HG02798 (cell line): ENCODE measurements around the gene TTLL7.
"Not testable (repeated sequence)": the region's sequence is repeated elsewhere in the genome, so short reads cannot be mapped to it uniquely, and the experiment has no call there.

Experiments used
- ATAC-seq: cut with Tn5 transposase; IDR thresholded peaks from one replicate; pipeline ENCODE4 v1.9.1; 2021; ENCODE audit warnings: mild to moderate bottlenecking; ENCODE audit not compliant: unreplicated experiment, poor library complexity

Gene TTLL7

GRCh38 chr1:83934550-83934949, 64.4 kb downstream of the TTLL7 start:
- ATAC-seq, result no peak

- no peak for ATAC-seq
Observed at GRCh38 chr1:83932693-83933092, 66.2 kb downstream of the TTLL7 start.

- no peak for ATAC-seq
Observed at GRCh38 chr1:83932281-83932680, 66.7 kb downstream of the TTLL7 start.

DNA sequence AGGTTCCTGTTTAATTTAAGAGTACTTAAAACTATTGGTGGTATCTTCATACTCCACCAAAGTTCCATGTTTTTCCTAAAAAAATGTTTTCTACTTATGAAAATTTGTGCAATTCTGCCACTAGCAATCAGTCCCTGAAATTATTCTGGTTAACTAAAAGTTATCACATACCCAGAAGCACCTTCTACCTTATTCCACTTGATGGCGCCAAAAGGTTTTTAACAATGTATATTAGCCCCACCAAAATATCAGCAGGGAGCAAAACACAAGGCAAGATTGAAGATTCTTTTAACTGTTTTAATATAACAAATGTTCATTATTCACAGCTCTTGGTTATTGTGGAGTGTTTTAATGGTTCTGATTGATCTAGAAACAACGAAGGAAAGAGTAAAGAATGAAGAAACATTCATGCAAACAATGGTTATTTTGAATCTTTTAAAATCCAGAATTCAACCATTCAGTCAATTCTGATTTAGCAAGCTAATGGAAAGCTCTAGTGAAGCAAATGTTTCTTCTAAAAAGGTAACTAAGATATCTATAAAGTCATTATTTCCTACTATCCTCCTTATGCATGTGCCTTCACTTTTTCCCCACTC, 67.2 kb downstream of the TTLL7 start:
- ATAC-seq, result peak; percentile 87

GRCh38 chr1:83929184-83929583, 69.7 kb downstream of the TTLL7 start:
- ATAC-seq, result no peak

DNA sequence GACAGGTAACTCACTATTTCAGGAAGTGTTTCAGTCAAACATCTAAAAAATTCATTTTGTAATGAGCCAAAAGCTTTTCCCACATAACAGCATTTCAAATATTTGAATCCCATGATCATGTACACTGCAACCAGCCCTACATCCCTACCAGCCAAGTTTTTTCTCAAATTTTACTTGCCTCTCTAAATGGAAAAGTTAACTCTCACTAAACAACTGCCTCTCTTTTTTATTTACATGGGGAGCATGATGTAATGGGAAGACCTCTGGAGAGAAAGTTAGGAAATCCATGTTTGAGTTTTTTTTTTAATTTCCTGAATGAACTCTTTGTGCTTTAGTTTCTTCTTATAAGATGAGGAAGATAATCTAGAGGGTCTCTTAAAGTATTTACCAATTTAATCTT, 70.5 kb downstream of the TTLL7 start:
- no peak for ATAC-seq

GRCh38 chr1:83927701-83928100, 71.2 kb downstream of the TTLL7 start:
- ATAC-seq, result no peak

GRCh38 chr1:83927061-83927460, 71.9 kb downstream of the TTLL7 start:
- no peak for ATAC-seq

GRCh38 chr1:83923553-83923952, 75.4 kb downstream of the TTLL7 start:
- ATAC-seq, result no peak

DNA sequence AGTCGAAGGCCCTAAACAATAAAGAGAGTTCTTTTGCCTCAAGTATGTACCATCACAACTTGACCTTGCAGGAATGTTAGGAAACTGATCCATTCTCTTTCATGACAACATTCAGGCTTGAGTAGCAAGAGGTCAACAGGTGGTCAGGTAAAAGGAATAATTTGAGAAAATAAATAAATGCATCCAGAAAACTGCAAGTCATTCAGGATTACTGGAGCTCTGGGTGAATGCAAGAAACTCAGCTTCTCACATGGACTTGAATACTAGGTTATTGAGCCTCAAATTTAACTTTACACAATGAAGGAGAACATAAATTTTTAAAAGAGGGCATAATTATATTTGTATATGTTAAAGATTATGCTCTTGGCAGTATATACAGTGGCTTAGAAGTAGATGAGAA, 76.5 kb downstream of the TTLL7 start:
- ATAC-seq, result no peak

GRCh38 chr1:83920320-83920719, 78.6 kb downstream of the TTLL7 start:
- no peak for ATAC-seq

GRCh38 chr1:83919872-83920271, 79.1 kb downstream of the TTLL7 start:
- no peak for ATAC-seq

DNA sequence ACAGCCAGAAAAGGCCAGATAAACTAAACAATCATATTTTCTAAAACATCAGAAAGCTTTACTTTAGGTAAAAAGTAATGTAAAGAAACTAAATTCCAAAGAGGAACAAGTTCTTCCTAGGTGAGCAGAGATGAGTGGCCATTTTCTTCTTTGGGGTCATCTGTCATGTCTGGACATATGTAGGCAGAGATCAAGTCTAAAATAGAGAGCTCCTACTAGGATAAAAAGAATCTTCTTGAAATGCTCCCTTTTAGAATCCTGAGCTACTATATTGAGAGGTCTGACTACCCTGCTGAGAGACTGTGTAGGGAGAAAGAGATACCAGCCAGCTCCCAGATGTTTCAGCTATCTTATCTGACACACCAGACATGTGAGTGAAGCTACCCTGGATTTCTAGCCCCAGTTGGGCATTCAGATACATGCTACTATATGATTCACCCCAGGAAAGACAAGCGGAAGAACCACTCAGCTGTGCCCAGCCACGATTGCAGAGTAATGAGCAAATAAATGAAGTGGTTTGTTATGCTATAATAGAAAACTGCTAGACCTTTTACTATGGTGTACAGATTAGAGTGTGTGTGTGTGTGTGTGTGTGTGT, 80.1 kb downstream of the TTLL7 start:
- ATAC-seq, result no peak

- ATAC-seq, result no peak
Observed at GRCh38 chr1:83917959-83918358, 81.0 kb downstream of the TTLL7 start.

DNA sequence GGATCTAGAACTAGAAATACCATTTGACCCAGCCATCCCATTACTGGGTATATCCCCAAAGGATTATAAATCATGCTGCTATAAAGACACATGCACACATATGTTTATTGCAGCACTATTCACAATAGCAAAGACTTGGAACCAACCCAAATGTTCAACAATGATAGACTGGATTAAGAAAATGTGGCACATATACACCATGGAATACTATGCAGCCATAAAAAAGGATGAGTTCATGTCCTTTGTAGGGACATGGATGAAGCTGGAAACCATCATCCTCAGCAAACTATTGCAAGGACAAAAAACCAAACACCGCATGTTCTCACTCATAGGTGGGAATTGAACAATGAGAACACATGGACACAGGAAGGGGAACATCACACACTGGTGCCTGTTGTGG, 82.8 kb downstream of the TTLL7 start:
- not testable (repeated sequence) for ATAC-seq

DNA sequence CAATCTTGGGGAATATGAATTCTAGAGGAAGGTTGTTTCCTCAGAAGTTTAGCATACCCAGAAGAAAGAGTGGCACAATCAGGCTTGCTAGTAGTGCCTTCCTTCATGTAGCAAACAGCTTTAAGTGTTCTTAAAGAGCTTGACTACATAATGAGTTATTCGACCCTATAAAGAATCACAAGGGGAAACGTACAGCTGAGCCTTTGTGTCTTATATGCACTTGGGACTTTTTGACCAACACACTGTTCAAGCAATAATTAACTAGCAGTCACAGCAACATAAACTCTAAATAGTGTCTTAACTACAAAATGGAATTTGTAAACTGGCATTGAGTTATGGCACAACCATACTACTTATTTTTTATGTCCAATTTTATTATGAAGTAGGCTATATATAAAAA, 86.1 kb downstream of the TTLL7 start:
- peak; percentile 37 for ATAC-seq

GRCh38 chr1:83910461-83910860, 88.5 kb downstream of the TTLL7 start:
- no peak for ATAC-seq

GRCh38 chr1:83909687-83910086, 89.2 kb downstream of the TTLL7 start:
- no peak for ATAC-seq

DNA sequence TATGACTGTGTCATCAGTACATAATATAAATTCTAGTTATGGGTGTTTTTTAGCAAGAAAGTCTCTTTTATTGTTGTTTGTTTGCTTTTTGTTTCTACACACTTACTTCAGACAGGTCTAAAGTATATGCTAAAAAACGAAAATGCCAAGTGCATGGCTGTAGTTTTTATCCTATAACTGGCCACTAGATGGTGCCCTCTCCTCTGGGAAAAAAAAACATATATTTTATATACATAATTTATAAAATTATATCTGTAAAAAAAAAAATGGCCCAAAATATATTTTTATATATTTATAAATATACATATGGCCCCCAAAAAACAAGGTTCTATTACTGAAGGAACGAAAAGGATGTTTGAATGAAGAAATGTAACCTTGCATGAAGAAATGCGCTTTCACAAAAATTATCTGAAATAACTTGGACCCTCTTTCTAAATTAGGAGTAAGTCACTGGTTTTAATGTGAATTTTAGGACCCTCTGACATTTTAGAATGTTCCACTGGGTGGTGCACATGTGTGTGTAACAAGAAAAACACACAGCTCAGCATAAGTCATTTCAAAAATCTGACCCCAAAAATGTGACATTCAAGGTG, 93.5 kb downstream of the TTLL7 start:
- ATAC-seq, result no peak

DNA sequence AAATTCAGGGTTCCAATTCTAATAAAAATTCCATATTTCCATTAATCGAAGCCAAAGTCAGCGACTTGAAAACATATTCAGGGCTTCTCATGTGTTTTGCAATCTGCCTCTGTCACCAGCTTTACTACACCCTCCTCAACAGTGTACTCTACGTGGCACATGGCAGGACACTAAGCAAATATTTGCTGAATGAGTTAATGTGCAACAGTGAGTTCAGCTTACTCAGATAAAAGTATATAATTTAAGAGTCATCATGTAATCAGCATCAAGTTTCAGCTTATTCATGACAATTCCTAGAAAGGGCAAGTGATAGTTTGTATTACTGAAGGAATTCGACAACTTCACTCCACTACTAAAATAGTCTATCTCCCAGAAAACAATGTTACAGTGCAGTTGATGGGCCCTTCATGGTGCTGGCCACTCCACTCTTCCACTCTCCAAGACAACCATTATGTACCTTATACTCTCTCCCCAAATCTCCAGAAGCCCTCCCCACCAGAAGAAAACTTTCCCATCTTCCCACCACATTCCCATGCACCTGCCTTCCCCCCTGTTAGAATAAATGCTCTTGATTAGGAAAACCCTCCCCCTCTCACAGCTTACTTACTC, 97.3 kb downstream of the TTLL7 start:
- no peak for ATAC-seq

GRCh38 chr1:83900524-83900923, 98.4 kb downstream of the TTLL7 start:
- no peak for ATAC-seq

DNA sequence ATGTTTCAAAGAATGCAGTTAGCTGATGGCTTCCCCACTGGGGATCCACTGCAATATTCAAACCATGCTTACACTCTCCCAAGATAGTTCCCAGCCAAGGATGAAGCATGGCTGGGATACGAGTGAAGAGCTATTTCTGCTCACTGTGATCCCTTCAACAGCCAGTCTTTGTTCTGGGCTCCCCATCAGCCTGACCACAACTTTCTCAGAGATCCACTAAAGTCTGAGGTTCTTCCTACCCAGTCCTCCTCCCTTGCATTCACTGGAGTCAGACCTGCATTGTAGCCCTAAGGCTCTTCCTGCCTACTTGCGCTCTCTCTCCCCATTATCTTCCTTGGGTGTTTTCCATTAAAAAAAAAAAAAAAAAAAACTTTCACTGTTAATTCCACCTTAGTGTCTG, 101.4 kb downstream of the TTLL7 start:
- no peak for ATAC-seq
